ENCODE data around the gene DNAAF3. TPM values are rescaled to one million over a fixed set of nuclear protein-coding genes. Genes with fewer than 3 reads are reported as not detected.

The DNAAF3 gene
- total RNA-seq, 4 donors from 2014 or later: 0.34 to 0.88 TPM; not detected in 2

DNA sequence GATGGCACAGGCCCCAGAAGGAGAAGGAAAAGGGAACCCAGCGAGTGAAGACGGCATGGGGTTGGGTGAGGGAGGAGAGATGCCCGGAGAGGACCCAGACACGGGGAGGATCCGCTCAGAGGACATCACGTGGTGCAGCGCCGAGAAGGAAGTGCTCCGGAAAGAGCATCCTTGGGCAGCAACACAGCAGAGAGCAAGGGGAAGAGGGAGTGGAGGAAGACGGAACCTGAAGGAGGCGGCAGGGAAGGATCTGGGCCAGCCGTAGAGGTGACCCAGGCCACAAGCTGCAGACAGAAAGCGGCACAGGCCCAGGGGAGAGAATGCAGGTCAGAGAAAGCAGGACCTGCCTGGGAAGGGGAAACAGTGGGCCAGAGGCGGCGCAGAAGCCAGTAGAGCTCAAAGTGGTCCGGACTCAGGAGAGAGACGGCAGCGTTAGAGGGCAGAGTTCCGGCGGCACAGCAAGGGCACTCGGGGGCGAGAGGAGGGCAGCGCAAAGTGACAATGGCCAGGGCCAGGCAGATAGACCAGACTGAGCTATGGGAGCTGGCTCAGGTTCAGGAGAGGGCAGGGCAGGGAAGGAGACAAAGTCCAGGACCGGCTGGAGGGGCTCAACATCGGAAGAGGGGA lies 50.1 kb downstream of the DNAAF3 start:
- no peak for TF ChIP-seq CTCF (IDR thresholded peaks at IDR 0.05; ENCODE audit: low read depth)

GRCh38 chr19:55115446-55116065 lies 50.9 kb downstream of the DNAAF3 start:
- TF ChIP-seq CTCF (IDR thresholded peaks at IDR 0.05; ENCODE audit: low read depth): no peak

- TF ChIP-seq CTCF (IDR thresholded peaks at IDR 0.05; ENCODE audit: low read depth): no peak
These were observed 51.8 kb downstream of the DNAAF3 start for GRCh38 chr19:55114566-55115145.

DNA sequence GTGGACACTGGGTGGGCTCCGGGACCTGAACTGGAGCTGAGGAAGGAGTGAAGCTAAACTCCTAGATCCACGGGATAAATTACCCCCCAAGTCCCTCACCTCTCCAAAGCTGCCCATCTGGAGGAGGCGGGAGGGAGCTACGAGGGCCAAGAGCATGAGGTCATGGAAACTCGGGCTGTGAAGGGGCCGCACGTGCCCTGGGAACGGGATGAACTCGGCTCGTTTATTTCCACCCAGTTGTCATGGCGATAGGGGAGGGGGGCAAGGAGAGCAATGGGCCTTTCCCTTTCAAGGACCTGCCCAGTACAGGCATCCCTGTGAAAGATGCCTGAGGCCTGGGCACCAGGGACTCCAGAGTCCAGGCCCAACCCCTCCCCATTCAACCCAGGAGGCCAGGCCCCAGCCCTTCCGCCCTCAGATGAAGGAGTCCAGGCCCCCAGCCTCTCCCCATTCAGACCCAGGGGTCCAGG lies 52.8 kb downstream of the DNAAF3 start:
- no peak for TF ChIP-seq CTCF (IDR thresholded peaks at IDR 0.05; ENCODE audit: low read depth)

DNA sequence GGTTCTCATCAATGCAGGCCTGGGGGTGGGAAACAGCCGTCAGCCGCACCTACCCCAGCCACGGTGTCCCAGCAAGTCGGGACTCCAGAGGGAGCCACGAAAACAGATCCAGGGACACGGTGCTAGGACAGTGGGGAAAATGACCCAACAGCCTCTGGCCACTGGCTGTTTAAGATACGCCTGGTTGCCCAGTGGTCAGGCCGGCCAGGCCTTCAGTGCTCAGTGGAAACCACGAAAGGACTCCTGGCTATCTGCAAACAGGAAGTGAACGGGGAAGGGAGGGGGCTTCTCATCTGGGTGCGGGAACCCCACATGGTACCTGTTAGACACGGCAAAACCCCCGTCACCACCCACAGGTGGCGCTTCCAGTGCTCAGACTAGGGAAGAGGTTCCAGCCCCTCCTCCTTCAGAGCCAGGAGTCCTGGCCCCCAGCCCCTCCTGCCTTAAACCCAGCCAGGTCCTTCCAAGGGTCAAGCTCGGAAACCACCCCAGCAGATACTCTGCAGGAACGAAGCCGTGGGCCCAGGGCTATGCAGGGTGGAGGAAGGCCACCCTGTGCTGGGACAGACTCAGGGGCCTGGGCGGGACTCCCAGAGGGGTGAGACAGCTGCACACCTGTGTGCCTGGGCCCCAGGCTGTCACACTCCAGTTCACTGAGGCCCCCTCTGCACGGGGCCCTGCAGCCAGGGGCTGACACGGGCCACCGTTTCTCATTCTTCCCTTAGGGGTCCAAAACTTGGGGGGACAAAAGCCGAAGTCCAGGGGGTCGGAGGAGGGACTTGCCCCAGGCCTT lies 53.4 kb downstream of the DNAAF3 start:
- no peak for TF ChIP-seq CTCF (IDR thresholded peaks at IDR 0.05; ENCODE audit: low read depth)

DNA sequence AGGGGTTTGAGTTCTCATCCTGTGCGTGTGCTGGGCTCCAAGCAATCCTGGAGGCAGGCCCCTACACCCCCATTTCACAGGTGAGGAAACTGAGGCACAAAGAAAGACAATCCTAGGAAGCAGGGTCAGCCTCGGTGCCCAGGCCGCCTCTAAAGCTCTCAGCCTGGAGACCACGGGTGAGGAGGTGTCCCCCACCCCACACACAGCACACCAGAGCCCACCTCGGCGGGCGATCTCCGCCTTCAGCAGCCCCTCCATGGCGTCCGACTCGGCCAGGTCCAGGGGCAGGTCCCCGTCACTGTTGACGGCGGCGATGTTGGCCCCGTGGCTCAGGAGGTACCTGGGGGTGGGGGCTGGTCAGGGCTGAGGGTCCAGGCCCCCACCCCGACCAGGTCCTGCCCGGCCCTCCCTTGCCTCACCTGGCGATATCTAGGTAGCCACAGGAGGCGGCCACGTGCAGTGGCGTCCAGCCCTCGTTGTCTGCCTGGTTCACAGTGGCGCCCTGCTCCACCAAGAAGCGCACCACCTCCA lies 54.1 kb downstream of the DNAAF3 start:
- no peak for TF ChIP-seq CTCF (IDR thresholded peaks at IDR 0.05; ENCODE audit: low read depth)
